ENCODE results near the gene KDM5C. TPM values are rescaled to one million over a fixed set of nuclear protein-coding genes. Genes with fewer than 3 reads are reported as not detected.

Gene KDM5C
- total RNA-seq, 2 donors from 2014 or later: 99.4 to 102 TPM

- no peak for TF ChIP-seq POLR2AphosphoS5 (IDR thresholded peaks at IDR 0.05)
- TF ChIP-seq CTCF (IDR thresholded peaks at IDR 0.05): no peak
- TF ChIP-seq POLR2A (IDR thresholded peaks at IDR 0.05): no peak
- H3K9me3 ChIP-seq: no peaks in the 10 kb centered on the region
- H3K4me3 ChIP-seq: no peak overlapping the region
- intact Hi-C loops (cut with DNase I): no loop called here
- no peaks in the 10 kb centered on the region for H3K27me3 ChIP-seq (replicated peaks; ENCODE audit: insufficient read depth)
- DNase-seq (ENCODE audit: low spot score): no peak
- 80% methylated on average over 10 of the region's 10 CpGs for WGBS
- no peaks in the 10 kb centered on the region for H3K4me1 ChIP-seq (replicated peaks)
- no peaks in the 10 kb centered on the region for H3K36me3 ChIP-seq
- H3K27ac ChIP-seq: no peak overlapping the region
Observed at GRCh38 chrX:53237056-53237455, 12.0 kb upstream of the KDM5C start.

DNA sequence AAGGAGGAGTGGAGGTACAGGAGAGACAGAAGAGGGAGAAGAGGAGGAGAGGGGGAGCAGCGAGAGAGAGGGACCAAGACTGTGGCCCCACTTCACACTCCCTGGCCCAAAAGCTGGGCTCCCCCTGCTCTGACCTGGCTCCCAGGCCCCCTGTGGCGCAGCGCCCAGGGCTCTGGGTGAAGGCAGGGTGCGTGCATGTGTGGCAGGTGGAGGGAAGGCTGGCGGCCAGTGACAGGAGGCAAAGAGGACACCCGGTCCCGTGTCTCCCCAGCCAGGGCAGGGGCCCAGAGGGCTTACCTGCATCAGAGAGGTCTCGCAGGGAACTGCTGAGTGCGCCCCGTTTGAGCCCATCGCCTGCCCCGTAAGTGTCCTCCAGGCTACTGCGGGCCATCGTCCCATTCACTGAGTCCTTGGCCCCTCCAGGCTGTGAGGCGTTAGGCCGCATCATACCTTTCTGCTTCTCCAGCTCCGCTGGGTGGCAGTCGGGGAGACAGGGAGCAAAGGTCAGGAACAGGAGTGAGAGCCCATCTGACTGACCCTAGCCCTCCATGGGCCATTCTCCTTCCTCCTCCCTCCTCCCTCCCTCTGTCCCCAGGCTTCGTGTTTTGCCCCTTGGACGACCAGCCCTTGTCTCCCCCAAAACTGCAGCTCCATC lies 11.1 kb upstream of the KDM5C start:
- no peaks in the 10 kb centered on the region for H3K9me3 ChIP-seq
- H3K4me3 ChIP-seq: no peak overlapping the region
- no peak for TF ChIP-seq CTCF (IDR thresholded peaks at IDR 0.05)
- TF ChIP-seq POLR2AphosphoS5 (IDR thresholded peaks at IDR 0.05): no peak
- no peak for TF ChIP-seq POLR2A (IDR thresholded peaks at IDR 0.05)
- no peaks in the 10 kb centered on the region for H3K36me3 ChIP-seq
- DNase-seq (ENCODE audit: low spot score): no peak
- H3K27me3 ChIP-seq (replicated peaks; ENCODE audit: insufficient read depth): no peaks in the 10 kb centered on the region
- 91% methylated on average over 11 of the region's 20 CpGs for WGBS
- no peaks in the 10 kb centered on the region for H3K4me1 ChIP-seq (replicated peaks)
- intact Hi-C loops (cut with DNase I): no loop called here
- H3K27ac ChIP-seq: no peak overlapping the region

- no peaks in the 10 kb centered on the region for H3K36me3 ChIP-seq
Observed at GRCh38 chrX:53235566-53235965, 10.6 kb upstream of the KDM5C start.

GRCh38 chrX:53234484-53234883 lies 9.5 kb upstream of the KDM5C start:
- H3K27me3 ChIP-seq (replicated peaks; ENCODE audit: insufficient read depth): no peaks in the 10 kb centered on the region
- H3K4me1 ChIP-seq (replicated peaks): no peaks in the 10 kb centered on the region
- no peak overlapping the region for H3K4me3 ChIP-seq
- DNase-seq (ENCODE audit: low spot score): no peak
- no peaks in the 10 kb centered on the region for H3K36me3 ChIP-seq
- WGBS: 88% methylated on average over 4 of the region's 9 CpGs
- no peak for TF ChIP-seq CTCF (IDR thresholded peaks at IDR 0.05)
- TF ChIP-seq POLR2A (IDR thresholded peaks at IDR 0.05): no peak
- no peak for TF ChIP-seq POLR2AphosphoS5 (IDR thresholded peaks at IDR 0.05)
- no peaks in the 10 kb centered on the region for H3K9me3 ChIP-seq
- intact Hi-C loops (cut with DNase I): no loop called here
- H3K27ac ChIP-seq: no peak overlapping the region

More at GRCh38 chrX:53235566-53235965, 10.6 kb upstream of the KDM5C start:
- no peaks in the 10 kb centered on the region for H3K9me3 ChIP-seq
- intact Hi-C loops (cut with DNase I): no loop called here
- TF ChIP-seq POLR2AphosphoS5 (IDR thresholded peaks at IDR 0.05): no peak
- TF ChIP-seq CTCF (IDR thresholded peaks at IDR 0.05): no peak
- TF ChIP-seq POLR2A (IDR thresholded peaks at IDR 0.05): no peak
- no peak overlapping the region for H3K4me3 ChIP-seq
- no peak overlapping the region for H3K27ac ChIP-seq
- WGBS: 88% methylated on average over 4 of the region's 12 CpGs
- no peaks in the 10 kb centered on the region for H3K27me3 ChIP-seq (replicated peaks; ENCODE audit: insufficient read depth)
- H3K4me1 ChIP-seq (replicated peaks): no peaks in the 10 kb centered on the region
- DNase-seq (ENCODE audit: low spot score): no peak

- TF ChIP-seq POLR2A (IDR thresholded peaks at IDR 0.05) (no peak), CTCF (IDR thresholded peaks at IDR 0.05) (no peak)
- 95% methylated on average over 7 of the region's 9 CpGs for WGBS
- no peaks in the 10 kb centered on the region for H3K9me3 ChIP-seq
- intact Hi-C loops (cut with DNase I): no loop called here
- no peaks in the 10 kb centered on the region for H3K4me1 ChIP-seq (replicated peaks)
- H3K27me3 ChIP-seq (replicated peaks; ENCODE audit: insufficient read depth): no peaks in the 10 kb centered on the region
- no peak for DNase-seq (ENCODE audit: low spot score)
- H3K36me3 ChIP-seq: no peaks in the 10 kb centered on the region
- no peak overlapping the region for H3K27ac ChIP-seq
- no peak overlapping the region for H3K4me3 ChIP-seq
Observed at GRCh38 chrX:53233536-53233935, 8.5 kb upstream of the KDM5C start.
